Measurements from ENCODE around the gene CIBAR2. TPM values are rescaled to one million over a fixed set of nuclear protein-coding genes. Genes with fewer than 3 reads are reported as not detected.
"Not testable (repeated sequence)": the region's sequence is repeated elsewhere in the genome, so short reads cannot be mapped to it uniquely, and the experiment has no call there.

The CIBAR2 gene
- total RNA-seq, 1 donor: not detected

GRCh38 chr16:85057948-85058347, 54.3 kb downstream of the CIBAR2 start:
- no peak for TF ChIP-seq CTCF (IDR thresholded peaks at IDR 0.05; ENCODE audit: insufficient read depth, low read length)
- DNase-seq (ENCODE audit: low read depth): no peak
- no peak overlapping the region for H3K4me3 ChIP-seq (ENCODE audit: low read depth, low read length)

- DNase-seq (ENCODE audit: low read depth): no peak
- no peak overlapping the region for H3K4me3 ChIP-seq (ENCODE audit: low read depth, low read length)
- peak; percentile 22 for TF ChIP-seq CTCF (IDR thresholded peaks at IDR 0.05; ENCODE audit: insufficient read depth, low read length)
Observed at GRCh38 chr16:85057212-85057889, 54.9 kb downstream of the CIBAR2 start.

- peak; percentile 43 for DNase-seq (ENCODE audit: low read depth)
- no peak overlapping the region for H3K4me3 ChIP-seq (ENCODE audit: low read depth, low read length)
- peak; percentile 53 for TF ChIP-seq CTCF (IDR thresholded peaks at IDR 0.05; ENCODE audit: insufficient read depth, low read length)
Observed at GRCh38 chr16:85056211-85056748, 56.0 kb downstream of the CIBAR2 start.

- peak overlapping the region; percentile 59 for H3K4me3 ChIP-seq (ENCODE audit: low read depth, low read length)
- peak; percentile 78 for DNase-seq (ENCODE audit: low read depth)
- no peak for TF ChIP-seq CTCF (IDR thresholded peaks at IDR 0.05; ENCODE audit: insufficient read depth, low read length)
Observed at GRCh38 chr16:85055493-85056210, 56.6 kb downstream of the CIBAR2 start.

GRCh38 chr16:85054948-85055492, 57.3 kb downstream of the CIBAR2 start:
- TF ChIP-seq CTCF (IDR thresholded peaks at IDR 0.05; ENCODE audit: insufficient read depth, low read length): no peak
- H3K4me3 ChIP-seq (ENCODE audit: low read depth, low read length): peak overlapping the region; percentile 59
- DNase-seq (ENCODE audit: low read depth): no peak

GRCh38 chr16:85054321-85054720, 58.0 kb downstream of the CIBAR2 start:
- DNase-seq (ENCODE audit: low read depth); H3K4me3 ChIP-seq (ENCODE audit: low read depth, low read length): not testable (repeated sequence)

- no peak for TF ChIP-seq CTCF (IDR thresholded peaks at IDR 0.05; ENCODE audit: insufficient read depth, low read length)
- DNase-seq (ENCODE audit: low read depth): no peak
- H3K4me3 ChIP-seq (ENCODE audit: low read depth, low read length): no peak overlapping the region
Observed at GRCh38 chr16:85052536-85052935, 59.7 kb downstream of the CIBAR2 start.
